ENCODE results near the gene PIP5KL1.

The PIP5KL1 gene

DNA sequence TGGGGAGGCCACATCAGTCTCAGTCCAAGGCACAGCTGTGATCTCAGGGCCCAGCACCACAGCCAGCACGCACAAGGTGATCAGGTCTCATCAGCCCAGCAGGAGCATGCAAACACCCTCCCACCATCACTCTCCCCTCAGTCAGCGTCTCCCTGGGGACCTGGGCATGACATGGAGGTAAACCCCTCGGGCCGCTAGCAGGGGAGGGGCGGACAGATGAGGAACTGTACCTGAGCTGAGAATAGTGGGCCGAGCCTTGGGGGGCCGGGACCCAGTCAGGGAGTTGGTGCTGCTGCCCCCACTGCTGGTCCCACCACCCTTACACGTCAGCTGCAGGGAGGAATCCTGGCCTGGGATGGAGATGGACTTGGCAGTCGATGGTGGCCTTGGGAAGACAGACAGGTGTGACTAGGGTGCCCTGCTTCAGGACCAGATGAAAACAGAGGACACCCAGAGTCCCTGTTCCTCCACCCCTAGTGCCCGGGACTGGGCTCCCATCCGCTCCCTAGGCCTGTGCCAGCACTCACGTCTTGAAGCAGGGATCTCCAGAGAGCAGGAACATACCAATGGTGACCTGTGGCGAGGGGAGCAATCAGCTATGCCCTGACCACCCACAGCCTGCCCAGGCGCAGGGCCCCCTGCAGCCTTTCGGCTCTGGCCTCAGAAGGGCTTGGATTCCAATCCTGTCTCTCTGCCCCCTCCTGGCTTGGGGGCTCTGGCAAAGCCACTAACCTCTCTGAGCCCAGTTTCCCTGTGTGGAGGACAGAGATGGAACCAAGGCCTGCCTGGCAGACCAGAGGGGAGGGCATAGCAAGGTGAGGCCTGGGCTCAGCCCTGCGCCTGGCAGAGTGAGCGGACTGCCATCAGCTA lies 17.5 kb upstream of the PIP5KL1 start:
- DNase-seq, result no peak

GRCh38 chr9:127946728-127947127 lies 16.2 kb upstream of the PIP5KL1 start:
- no peak for DNase-seq

- DNase-seq, result no peak
These were observed 15.4 kb upstream of the PIP5KL1 start for GRCh38 chr9:127945942-127946341.

GRCh38 chr9:127945338-127945737 lies 14.8 kb upstream of the PIP5KL1 start:
- no peak for DNase-seq

DNA sequence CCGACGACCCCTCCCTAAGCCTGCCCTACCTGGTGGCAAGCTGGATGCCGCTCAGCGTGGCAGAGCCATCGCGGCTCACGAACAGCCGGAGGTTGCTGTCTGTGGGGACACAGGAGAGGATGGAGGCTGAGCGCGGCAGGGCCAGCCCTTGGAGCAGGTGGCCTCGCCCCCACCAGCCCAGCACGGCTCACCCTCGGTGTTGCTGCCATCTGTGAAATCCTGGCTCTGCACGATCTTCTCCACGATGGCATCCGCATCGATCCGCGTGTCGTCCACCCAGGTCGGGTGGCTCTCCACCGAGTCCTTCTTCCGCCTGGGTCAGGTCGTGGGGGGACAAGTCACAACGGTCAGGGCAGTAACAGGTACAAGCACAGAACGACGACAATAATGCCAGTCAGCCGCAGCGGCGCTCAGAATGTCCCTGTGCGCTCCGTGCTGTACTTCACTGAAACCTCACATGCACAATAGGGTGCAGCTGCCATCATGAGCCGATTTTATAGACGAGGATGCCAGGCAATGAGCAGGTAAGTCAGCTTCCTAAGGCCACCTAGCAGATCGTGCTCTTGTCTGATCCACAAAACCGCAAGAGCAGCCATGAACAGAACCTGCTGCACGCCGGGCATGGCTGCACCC lies 14.1 kb upstream of the PIP5KL1 start:
- no peak for DNase-seq

GRCh38 chr9:127943731-127944144 lies 13.2 kb upstream of the PIP5KL1 start:
- peak; percentile 52 to 74 (median 68) for DNase-seq

DNA sequence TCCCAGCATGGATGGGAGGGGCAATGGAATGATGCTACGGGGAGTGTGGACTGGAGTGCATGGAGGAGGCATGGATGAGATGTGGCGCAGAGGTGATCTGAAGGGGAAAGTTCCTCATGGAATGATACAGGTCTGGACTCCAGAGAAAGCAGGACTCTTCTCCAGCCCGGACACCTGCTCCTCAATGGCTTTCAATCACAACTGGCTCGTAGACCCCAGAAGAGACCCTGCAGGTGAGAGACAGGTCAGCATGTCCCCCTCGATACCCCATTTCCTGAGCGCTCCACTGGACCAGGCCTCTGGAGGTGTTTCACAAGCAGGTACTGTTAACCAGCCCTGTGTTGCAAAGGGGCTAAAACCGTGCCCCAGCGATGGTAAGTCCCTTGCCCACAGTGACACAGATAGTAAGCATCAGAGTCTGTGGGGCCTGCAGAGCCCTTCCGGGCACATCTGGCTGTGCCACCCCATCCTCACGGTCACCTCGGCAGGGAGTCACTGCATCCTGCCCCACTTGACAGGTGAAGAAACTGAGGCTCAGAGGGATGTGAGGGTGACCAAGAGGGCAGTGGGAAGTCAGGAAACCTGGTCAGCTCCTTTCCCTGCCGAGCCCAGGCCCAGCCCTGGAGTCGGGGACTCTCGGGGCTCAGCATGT lies 12.6 kb upstream of the PIP5KL1 start:
- DNase-seq, result no peak

- peak in 3 of 5 experiments; percentile 33 to 56 (median 40) for DNase-seq
These were observed 11.8 kb upstream of the PIP5KL1 start for GRCh38 chr9:127942216-127943010.

- DNase-seq, result no peak
These were observed 11.3 kb upstream of the PIP5KL1 start for GRCh38 chr9:127941961-127942215.

DNA sequence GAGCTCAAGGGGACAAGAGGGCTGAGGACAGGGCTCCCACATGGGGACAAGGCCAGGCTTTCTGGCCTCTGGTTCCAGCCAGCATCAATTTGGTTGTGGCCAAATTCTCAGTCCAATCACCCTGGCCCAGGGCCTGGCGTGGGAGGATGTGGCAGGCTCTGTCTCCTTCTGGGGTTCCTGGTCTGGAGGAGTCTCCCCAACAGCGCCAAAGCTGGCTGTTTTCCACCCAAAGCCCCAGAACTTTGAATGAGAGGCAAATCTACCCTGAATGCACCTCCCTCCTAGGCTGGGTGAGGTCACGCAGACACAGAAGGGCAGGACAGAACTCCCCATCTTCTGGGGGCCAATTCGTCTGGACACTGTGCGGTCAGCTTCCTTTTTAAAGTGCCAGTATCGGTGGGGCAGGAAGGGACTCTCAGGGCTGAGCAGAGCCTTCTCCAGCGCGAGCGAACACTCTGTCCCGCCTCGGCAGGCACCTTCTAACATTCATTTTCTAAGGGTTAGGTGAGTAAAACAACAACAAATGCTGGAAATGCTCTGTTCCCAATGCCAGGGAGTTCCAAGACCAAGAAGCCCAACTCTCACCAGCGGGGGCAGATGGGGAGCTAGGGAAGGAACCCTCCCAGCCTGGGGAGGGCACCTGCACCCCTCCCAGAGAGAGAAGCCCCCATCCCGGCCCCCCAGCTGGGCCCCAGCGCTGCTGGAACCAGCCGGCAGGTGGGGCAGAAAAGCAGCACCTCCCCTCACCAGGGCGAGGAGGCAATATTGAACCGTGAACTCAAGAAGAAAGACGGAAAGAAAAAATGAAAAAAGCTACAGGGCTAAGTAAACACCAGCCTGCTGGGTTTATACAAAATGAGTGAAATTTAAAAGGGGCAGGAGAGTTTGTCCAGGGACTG lies 10.7 kb upstream of the PIP5KL1 start:
- DNase-seq, result no peak

GRCh38 chr9:127940593-127940992 lies 10.0 kb upstream of the PIP5KL1 start:
- DNase-seq, result no peak

- no peak for DNase-seq
These were observed 7.7 kb upstream of the PIP5KL1 start for GRCh38 chr9:127938298-127938690.

- DNase-seq, result peak; percentile 72 to 96 (median 78)
These were observed 7.1 kb upstream of the PIP5KL1 start, which contains the start of gene DPM2 for GRCh38 chr9:127937388-127938297. Gene DPM2 (minus strand): TSS chr9:127937854. CDS start chr9:127937820, 34 bp downstream.

DNA sequence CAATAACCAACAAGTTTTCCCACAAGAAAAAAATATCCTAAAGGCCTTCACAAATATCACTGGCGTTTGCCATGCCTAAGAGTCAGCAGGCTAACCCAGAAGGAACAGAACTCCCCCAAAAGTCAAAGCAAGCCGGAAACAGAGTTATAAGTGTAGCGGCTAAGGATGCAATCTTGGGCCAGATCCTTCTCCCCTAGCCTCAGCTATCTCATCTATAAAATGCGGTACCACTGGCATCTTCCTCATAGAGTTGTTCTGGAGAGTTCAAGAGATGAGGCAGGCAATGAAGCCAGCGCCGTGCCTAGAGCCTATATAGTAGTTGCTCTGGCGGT lies 6.4 kb upstream of the PIP5KL1 start:
- DNase-seq, result no peak

- DNase-seq, result no peak
These were observed 5.8 kb upstream of the PIP5KL1 start for GRCh38 chr9:127936347-127936852.

GRCh38 chr9:127935765-127936221 lies 5.2 kb upstream of the PIP5KL1 start:
- peak in 1 of 5 experiments; percentile 43 for DNase-seq

DNA sequence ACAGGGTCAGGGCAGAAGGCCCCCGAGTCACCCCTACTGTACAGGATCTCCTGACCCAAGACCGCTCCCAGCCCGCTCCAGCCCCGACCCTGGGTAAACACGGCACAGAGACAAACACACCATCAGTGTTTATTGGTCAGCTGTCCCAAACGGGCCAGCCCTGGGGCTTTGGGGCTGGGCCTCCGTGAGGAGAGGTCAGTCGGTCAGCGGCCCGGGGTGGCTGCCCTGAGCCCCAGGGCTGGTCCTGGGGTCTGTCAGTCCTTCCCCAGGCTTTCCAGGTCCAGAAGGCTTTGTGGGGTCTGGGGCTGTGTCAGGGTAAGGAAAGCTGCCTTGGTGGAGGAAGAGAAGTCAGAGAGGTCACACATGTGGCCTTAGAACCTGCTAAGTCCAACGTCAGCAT lies 4.4 kb upstream of the PIP5KL1 start:
- no peak for DNase-seq

- DNase-seq, result no peak
These were observed 3.7 kb upstream of the PIP5KL1 start for GRCh38 chr9:127934248-127934647.

GRCh38 chr9:127931092-127931881 lies 710 bp upstream of the PIP5KL1 start:
- no peak for DNase-seq

DNA sequence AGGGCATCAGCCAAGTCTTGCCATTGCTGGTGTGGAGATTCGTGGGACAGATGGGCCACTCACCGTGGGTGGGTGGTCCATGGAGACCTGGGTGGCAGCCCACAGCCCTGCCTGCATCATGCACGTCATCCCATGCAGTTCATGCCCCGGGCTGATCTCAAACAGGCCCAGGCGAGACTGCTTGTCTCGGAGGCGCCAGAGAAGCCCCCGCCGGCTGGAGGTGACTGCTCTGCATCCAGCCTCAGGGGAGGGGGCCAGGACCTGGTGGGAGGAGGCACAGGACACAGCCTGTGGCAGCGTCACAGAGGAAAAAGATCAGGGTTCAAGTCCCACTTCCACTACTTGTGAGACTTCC lies 975 bp downstream of the PIP5KL1 start:
- no peak for DNase-seq
